CD14-positive monocyte (primary cell): ENCODE measurements around the gene SETBP1. TPM values are rescaled to one million over a fixed set of nuclear protein-coding genes. Genes with fewer than 3 reads are reported as not detected.

Experiments used
- DNase-seq, 3 donors: peaks; one replicate each; pipeline ENCODE4 v3.0.0-alpha.2; 2011 to 2022
- H2AFZ ChIP-seq: 2 replicates; pipeline ENCODE4 v1.6.0; 2012; ENCODE audit warnings: mild to moderate bottlenecking, low read depth, low read length, inconsistent platforms; ENCODE audit not compliant: insufficient read depth, poor library complexity, severe bottlenecking
- H3K27ac ChIP-seq, 2 donors: 1 replicate in 1 of 2; 2 replicates in 1 of 2; pipeline ENCODE4 v1.5.1; 2012 to 2013; ENCODE audit warnings: low read length in 2 of 2, control low read depth in 1 of 2, inconsistent platforms in 1 of 2, low read depth in 1 of 2, mild to moderate bottlenecking in 1 of 2
- H3K27me3 ChIP-seq, 2 donors: one replicate each; pipeline versions ENCODE4 v1.6.0 to v1.6.1; 2011 to 2013; ENCODE audit warnings: low read length in 2 of 2; ENCODE audit not compliant: control insufficient read depth in 2 of 2, insufficient read depth in 2 of 2
- H3K36me3 ChIP-seq, 2 donors: replicated peaks in 1 of 2; 1 replicate in 1 of 2; 2 replicates in 1 of 2; pipeline versions ENCODE4 v1.5.1 to v1.6.1; 2012 to 2013; ENCODE audit warnings: low read length in 2 of 2, control low read depth in 1 of 2, inconsistent platforms in 1 of 2, mild to moderate bottlenecking in 1 of 2; ENCODE audit not compliant: insufficient read depth in 2 of 2, control insufficient read depth in 1 of 2
- H3K4me1 ChIP-seq, 2 donors: 1 replicate in 1 of 2; 2 replicates in 1 of 2; pipeline versions ENCODE4 v1.5.1 to v1.6.1; 2012 to 2013; ENCODE audit warnings: low read length in 2 of 2, control low read depth in 1 of 2, inconsistent platforms in 1 of 2, mild to moderate bottlenecking in 1 of 2, moderate library complexity in 1 of 2; ENCODE audit not compliant: insufficient read depth in 2 of 2, control insufficient read depth in 1 of 2
- H3K4me2 ChIP-seq: replicated peaks from 2 replicates; pipeline ENCODE3; 2012; ENCODE audit warnings: low read length, moderate library complexity, mild to moderate bottlenecking; ENCODE audit not compliant: poor library complexity, severe bottlenecking; ENCODE audit errors: extremely low read depth
- H3K4me3 ChIP-seq, 3 experiments: fragments of 200-600 bp in 1 of 3; sonication (generic) in 1 of 3; replicated peaks in 1 of 3; 1 replicate in 2 of 3; 2 replicates in 1 of 3; pipeline ENCODE4 v1.5.1; 2011 to 2013; ENCODE audit warnings: low read length in 3 of 3, mild to moderate bottlenecking in 3 of 3, control low read depth in 2 of 3, low read depth in 2 of 3, inconsistent platforms in 1 of 3, moderate library complexity in 1 of 3
- H3K79me2 ChIP-seq: 2 replicates; pipeline ENCODE4 v1.6.0; 2012; ENCODE audit warnings: mild to moderate bottlenecking, control low read depth, inconsistent platforms, low read length, moderate library complexity; ENCODE audit not compliant: insufficient read depth
- H3K9ac ChIP-seq: 2 replicates; pipeline ENCODE4 v1.6.0; 2017; ENCODE audit warnings: low read length, mild to moderate bottlenecking; ENCODE audit not compliant: insufficient read depth, poor library complexity, severe bottlenecking
- H3K9me3 ChIP-seq, 2 donors: replicated peaks in 1 of 2; 1 replicate in 1 of 2; 2 replicates in 1 of 2; pipeline versions ENCODE4 v1.5.1 to v1.6.1; 2012 to 2013; ENCODE audit warnings: low read length in 2 of 2, control low read depth in 1 of 2; ENCODE audit not compliant: control insufficient read depth in 1 of 2, insufficient read depth in 1 of 2
- H4K20me1 ChIP-seq: 2 replicates; pipeline ENCODE4 v1.6.0; 2012; ENCODE audit warnings: mild to moderate bottlenecking, low read length, control low read depth, moderate library complexity; ENCODE audit not compliant: insufficient read depth
- H3K27ac Mint-ChIP-seq, 7 donors: one replicate each; pipeline ENCODE4 v1.8.0; 2020; ENCODE audit warnings: mild to moderate bottlenecking in 7 of 7, mixed read lengths in 7 of 7, moderate library complexity in 6 of 7, inconsistent platforms in 2 of 7
- H3K27me3 Mint-ChIP-seq, 3 donors: one replicate each; pipeline ENCODE4 v1.8.0; 2021 to 2022; ENCODE audit warnings: low read depth in 3 of 3, mild to moderate bottlenecking in 3 of 3, mixed read lengths in 3 of 3, moderate library complexity in 3 of 3, inconsistent platforms in 1 of 3
- H3K36me3 Mint-ChIP-seq, 2 donors: one replicate each; pipeline ENCODE4 v1.8.0; 2020; ENCODE audit warnings: mixed read lengths in 2 of 2, inconsistent platforms in 1 of 2, mild to moderate bottlenecking in 1 of 2
- H3K4me1 Mint-ChIP-seq: one replicate; pipeline ENCODE4 v1.8.0; 2020; ENCODE audit warnings: mild to moderate bottlenecking, mixed read lengths
- H3K4me3 Mint-ChIP-seq, 2 donors: one replicate each; pipeline ENCODE4 v1.8.0; 2020; ENCODE audit warnings: mild to moderate bottlenecking in 2 of 2, mixed read lengths in 2 of 2, moderate library complexity in 1 of 2
- H3K9me3 Mint-ChIP-seq, 7 donors: one replicate each; pipeline ENCODE4 v1.8.0; 2020 to 2022; ENCODE audit warnings: mixed read lengths in 7 of 7, mild to moderate bottlenecking in 6 of 7, moderate library complexity in 6 of 7, inconsistent platforms in 2 of 7
- WGBS: methylation state at CpG from one replicate; pipeline ENCODE4 v1.1.5; 2013; ENCODE audit warnings: missing lambda C conversion rate; ENCODE audit not compliant: insufficient coverage; 5-methylcytosine and 5-hydroxymethylcytosine counted together
- intact Hi-C, 2 donors: fragments of 100-400 bp; cut with micrococcal nuclease; formaldehyde crosslinking; loops; one replicate each; pipeline versions ENCODE4 v1.15.0 to v1.15.1; 2023
- polyA plus RNA-seq, 3 donors: library from polyadenylated mRNA; depleted of rRNA in 1 of 3; unstranded in 2 of 3; stranded (reverse) in 1 of 3; fragments of 300-500 nt in 2 of 3; fragments of >200 nt in 1 of 3; fragmentation: Illumina TruSeq in 2 of 3; gene quantifications; 1 replicate in 2 of 3; 2 replicates in 1 of 3; pipeline ENCODE4 v1.2.3, GENCODE V29; 2012 to 2021
- TF ChIP-seq, protein P1 (sequence below): fragments of 200-600 bp; IDR thresholded peaks from one replicate; pipeline ENCODE4 v1.8.0; 2022; ENCODE audit warnings: antibody characterized with exemption, mild to moderate bottlenecking

Gene SETBP1
- polyA plus RNA-seq, 3 donors, result 0.01 to 1.2 TPM; not detected in 1

DNA sequence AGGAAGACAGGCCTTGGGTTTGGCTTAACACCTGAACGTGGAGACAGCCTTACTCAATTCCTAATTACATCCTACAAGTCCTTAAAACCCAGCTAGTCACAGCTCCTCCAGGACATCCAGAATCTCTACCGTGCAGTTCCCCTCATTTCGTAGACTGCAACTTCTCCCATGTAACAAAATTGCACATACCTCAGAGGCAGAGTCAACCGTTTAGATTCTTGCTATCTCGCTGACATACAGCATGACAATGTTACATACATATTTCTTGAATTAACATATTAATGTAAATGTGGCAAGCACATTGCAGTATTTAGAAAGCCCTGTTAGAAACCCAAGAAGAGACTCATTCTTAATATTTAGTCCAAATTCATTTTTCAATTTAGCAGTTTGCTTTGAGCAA lies 358.7 kb downstream of the SETBP1 start:
- Mint-ChIP-seq H3K36me3 (no peaks in the 10 kb centered on the region), H3K27ac (no peak overlapping the region), H3K4me1 (peaks cover 14% of the 10 kb centered on the region), H3K4me3 (no peak overlapping the region), H3K9me3 (no peaks in the 10 kb centered on the region), H3K27me3 (peaks cover 0 to 5% (median 2%) of the 10 kb centered on the region in 3 donors)
- H3K27me3 ChIP-seq, result no peaks in the 10 kb centered on the region
- H2AFZ ChIP-seq, result no peak overlapping the region
- TF ChIP-seq, protein P1, sequence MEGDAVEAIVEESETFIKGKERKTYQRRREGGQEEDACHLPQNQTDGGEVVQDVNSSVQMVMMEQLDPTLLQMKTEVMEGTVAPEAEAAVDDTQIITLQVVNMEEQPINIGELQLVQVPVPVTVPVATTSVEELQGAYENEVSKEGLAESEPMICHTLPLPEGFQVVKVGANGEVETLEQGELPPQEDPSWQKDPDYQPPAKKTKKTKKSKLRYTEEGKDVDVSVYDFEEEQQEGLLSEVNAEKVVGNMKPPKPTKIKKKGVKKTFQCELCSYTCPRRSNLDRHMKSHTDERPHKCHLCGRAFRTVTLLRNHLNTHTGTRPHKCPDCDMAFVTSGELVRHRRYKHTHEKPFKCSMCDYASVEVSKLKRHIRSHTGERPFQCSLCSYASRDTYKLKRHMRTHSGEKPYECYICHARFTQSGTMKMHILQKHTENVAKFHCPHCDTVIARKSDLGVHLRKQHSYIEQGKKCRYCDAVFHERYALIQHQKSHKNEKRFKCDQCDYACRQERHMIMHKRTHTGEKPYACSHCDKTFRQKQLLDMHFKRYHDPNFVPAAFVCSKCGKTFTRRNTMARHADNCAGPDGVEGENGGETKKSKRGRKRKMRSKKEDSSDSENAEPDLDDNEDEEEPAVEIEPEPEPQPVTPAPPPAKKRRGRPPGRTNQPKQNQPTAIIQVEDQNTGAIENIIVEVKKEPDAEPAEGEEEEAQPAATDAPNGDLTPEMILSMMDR, result no peak
- intact Hi-C loops, result no loop called here
- H3K9ac ChIP-seq, result no peak overlapping the region
- H3K36me3 ChIP-seq, result no peaks in the 10 kb centered on the region
- DNase-seq, result no peak
- H3K9me3 ChIP-seq, result no peaks in the 10 kb centered on the region
- H4K20me1 ChIP-seq, result no peaks in the 10 kb centered on the region
- peaks cover 5 to 7% of the 10 kb centered on the region in 2 donors for H3K4me1 ChIP-seq
- H3K4me3 ChIP-seq, result no peak overlapping the region
- H3K4me2 ChIP-seq, result no peak overlapping the region
- no peaks in the 10 kb centered on the region for H3K79me2 ChIP-seq
- 100% methylated on average over 1 of the region's 5 CpGs for WGBS
- H3K27ac ChIP-seq, result no peak overlapping the region

DNA sequence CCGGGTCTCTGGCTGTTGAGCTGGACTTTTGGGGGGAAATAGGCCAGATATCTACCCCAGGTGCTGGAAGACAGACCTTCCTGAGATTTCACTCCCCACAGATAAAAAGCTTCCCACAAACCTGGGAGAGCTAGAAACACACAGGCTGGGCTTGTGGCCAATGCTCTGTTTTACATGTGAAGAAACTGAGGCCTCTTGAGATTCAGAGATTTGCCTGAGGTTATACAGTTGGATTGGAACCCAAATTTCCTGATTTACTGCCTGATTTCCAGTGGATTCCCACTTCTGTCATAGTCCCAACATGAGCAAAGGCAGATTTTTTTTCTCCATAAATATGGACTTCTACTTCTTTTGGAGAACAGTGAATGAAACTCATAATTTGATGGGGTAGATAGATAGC lies 360.2 kb downstream of the SETBP1 start:
- H3K9me3 Mint-ChIP-seq, result no peaks in the 10 kb centered on the region
- H3K36me3 Mint-ChIP-seq, result no peaks in the 10 kb centered on the region
- H3K4me3 Mint-ChIP-seq, result no peak overlapping the region
- H3K27me3 Mint-ChIP-seq, result peaks cover 0 to 3% (median 2%) of the 10 kb centered on the region in 3 donors
- no peak for DNase-seq
- Histone ChIP-seq H3K4me3 (no peak overlapping the region), H4K20me1 (no peaks in the 10 kb centered on the region), H3K4me2 (no peak overlapping the region), H3K9me3 (no peaks in the 10 kb centered on the region), H2AFZ (no peak overlapping the region), H3K36me3 (no peaks in the 10 kb centered on the region), H3K27ac (no peak overlapping the region), H3K9ac (no peak overlapping the region), H3K79me2 (no peaks in the 10 kb centered on the region), H3K27me3 (no peaks in the 10 kb centered on the region), H3K4me1 (peaks cover 5 to 7% of the 10 kb centered on the region in 2 donors)
- no CpG with 5 or more reads among the region's 1 CpG for WGBS
- peaks cover 14% of the 10 kb centered on the region for H3K4me1 Mint-ChIP-seq
- no peak overlapping the region for H3K27ac Mint-ChIP-seq
- intact Hi-C loops, result loop anchor here in 1 of 2 donors (10.0 kb wide), 1 partner anchor 64 kb away; no protein-coding TSS in a partner anchor
- TF ChIP-seq, protein P1, result no peak
